HFF-Myc (cell line): Measurements from ENCODE around the gene KIF19.

Source experiments
- DNase-seq: peaks from one replicate; pipeline ENCODE4 v3.0.0-alpha.2; 2011; ENCODE audit warnings: low read depth; ENCODE audit errors: extremely low read depth
- H3K4me3 ChIP-seq: replicated peaks from 2 replicates; pipeline ENCODE4 v1.5.1; 2011; ENCODE audit warnings: low read depth, mild to moderate bottlenecking, control low read depth, low read length
- CTCF ChIP-seq: IDR thresholded peaks from 2 replicates; pipeline ENCODE4 v1.5.1; 2012; ENCODE audit warnings: mild to moderate bottlenecking, low read depth, low read length, control low read depth; ENCODE audit errors: missing control alignments

The KIF19 gene

DNA sequence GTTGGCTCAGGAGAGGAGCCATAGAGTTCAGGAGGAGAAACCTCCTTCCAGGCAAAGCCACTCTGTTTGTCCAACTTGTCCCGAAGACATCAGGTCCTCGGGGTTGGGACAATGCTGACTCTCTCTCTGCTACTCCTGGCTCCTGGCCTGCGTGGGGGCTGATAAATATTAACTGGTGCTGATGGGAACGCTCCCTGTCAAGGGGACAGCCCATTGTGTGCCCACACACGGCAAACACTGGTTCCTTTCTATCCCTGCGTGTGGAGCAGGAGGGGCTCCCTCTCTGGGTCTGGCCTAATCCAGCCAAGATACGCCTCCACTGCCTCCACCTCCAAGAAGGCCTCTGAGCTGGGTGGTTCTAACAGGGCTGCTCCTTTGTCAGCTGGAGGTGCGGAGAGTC, 4.4 kb downstream of the KIF19 start:
- no peak for TF ChIP-seq CTCF
- DNase-seq, result no peak
- no peak overlapping the region for H3K4me3 ChIP-seq

DNA sequence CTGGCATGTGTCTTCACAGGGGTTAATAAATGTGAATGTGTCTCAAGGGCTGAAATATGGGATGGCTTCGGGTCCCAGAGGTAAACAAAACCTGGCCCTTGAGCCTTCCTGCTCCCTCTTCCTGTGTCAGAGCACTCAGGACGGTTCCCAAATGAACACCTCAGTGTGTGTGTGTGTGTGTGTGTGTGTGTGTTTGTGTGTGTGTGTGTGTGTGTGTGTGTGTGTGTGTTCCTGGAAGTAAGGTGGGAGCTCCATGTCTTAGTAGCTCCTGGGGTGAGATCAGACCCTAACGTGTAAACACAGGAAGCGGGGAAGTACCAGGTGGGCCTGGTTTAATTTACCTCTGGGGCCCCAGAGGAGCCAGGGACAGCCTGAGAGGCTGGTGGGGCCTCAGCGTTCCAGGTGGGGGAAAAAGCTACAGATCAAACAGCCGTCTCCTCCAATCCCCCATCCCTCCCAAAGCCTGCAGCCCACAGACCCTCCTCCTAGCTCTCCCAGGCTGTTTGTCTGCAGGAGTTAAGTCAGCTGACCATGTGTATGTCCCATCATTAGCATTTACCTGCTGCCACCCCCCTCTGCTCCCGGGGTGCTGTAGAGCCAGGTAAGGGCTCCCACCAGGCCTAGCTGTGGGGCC, 6.1 kb downstream of the KIF19 start:
- no peak for DNase-seq
- no peak for TF ChIP-seq CTCF
- no peak overlapping the region for H3K4me3 ChIP-seq

- H3K4me3 ChIP-seq, result no peak overlapping the region
- no peak for DNase-seq
- TF ChIP-seq CTCF, result no peak
Measured at GRCh38 chr17:74332763-74333283, 6.8 kb downstream of the KIF19 start.

DNA sequence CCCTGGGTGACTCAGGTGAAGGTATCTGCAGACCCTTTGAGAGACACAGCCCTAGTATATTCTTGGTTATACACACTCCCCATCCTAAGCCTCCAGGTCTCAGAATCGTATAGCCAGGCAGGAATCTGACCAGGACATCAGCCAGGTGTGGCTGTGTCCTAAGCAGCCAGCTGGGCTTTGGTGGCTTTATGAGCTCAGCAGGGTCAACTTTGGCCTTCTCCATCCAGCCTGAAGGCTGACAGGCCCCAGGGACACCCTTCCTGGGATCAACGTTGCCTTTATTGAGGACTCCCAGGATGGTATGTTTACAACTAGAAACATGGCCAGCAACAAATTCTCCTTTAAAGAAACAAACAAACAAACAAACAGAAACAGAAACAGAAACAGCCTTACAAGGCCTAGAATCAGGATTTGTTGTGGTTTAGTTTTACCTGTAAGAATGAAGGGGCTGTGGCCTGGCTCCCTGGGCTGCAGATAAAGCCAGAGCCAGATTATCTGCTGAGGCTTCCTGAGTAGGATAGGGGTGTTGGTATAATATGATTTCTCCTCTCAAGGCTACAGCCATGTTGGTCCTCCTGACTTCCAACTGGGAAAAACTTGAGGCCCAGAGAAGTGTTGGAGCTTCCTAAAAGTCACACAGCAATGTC, 8.5 kb downstream of the KIF19 start:
- no peak overlapping the region for H3K4me3 ChIP-seq
- TF ChIP-seq CTCF, result no peak
- DNase-seq, result no peak

DNA sequence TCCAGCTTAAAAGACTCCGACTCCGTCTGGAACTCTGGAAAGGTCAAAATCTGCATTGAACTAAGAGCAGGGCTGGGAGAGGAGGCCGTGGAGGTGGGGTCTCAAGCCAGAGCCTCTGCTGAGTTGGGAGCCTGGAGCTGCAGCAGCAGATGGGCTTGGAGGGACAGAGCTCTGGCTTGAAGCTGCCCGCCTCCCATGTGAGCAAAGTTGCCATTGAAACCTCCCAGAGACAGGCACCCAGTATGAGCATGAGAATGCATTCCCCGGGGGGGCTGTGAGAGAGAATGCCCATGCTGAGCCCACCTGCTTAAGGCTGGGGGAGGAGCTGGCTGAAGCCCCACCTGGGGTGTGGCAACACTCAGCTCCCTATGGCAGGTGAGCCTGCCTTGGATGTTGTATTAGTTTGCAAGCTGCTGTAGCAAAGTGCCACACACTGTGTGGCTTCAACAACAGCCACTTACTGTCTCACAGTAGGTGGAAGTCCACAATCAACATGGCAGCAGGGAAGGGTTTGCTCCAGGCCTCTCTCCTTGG, 9.6 kb downstream of the KIF19 start:
- no peak for DNase-seq
- H3K4me3 ChIP-seq, result no peak overlapping the region
- no peak for TF ChIP-seq CTCF

- TF ChIP-seq CTCF, result no peak
- H3K4me3 ChIP-seq, result no peak overlapping the region
- no peak for DNase-seq
Measured at GRCh38 chr17:74336307-74336706, 10.3 kb downstream of the KIF19 start.
